ENCODE results near the gene SNRPD3. TPM values are rescaled to one million over a fixed set of nuclear protein-coding genes. Genes with fewer than 3 reads are reported as not detected.

The SNRPD3 gene
- total RNA-seq, 4 donors from 2014 or later = 107 to 176 (median 152) TPM

- no peak overlapping the region for H3K27ac ChIP-seq
- no peak for TF ChIP-seq POLR2A (IDR thresholded peaks at IDR 0.05)
- TF ChIP-seq, protein P1, sequence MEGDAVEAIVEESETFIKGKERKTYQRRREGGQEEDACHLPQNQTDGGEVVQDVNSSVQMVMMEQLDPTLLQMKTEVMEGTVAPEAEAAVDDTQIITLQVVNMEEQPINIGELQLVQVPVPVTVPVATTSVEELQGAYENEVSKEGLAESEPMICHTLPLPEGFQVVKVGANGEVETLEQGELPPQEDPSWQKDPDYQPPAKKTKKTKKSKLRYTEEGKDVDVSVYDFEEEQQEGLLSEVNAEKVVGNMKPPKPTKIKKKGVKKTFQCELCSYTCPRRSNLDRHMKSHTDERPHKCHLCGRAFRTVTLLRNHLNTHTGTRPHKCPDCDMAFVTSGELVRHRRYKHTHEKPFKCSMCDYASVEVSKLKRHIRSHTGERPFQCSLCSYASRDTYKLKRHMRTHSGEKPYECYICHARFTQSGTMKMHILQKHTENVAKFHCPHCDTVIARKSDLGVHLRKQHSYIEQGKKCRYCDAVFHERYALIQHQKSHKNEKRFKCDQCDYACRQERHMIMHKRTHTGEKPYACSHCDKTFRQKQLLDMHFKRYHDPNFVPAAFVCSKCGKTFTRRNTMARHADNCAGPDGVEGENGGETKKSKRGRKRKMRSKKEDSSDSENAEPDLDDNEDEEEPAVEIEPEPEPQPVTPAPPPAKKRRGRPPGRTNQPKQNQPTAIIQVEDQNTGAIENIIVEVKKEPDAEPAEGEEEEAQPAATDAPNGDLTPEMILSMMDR (IDR thresholded peaks at IDR 0.05) = no peak
- no peak overlapping the region for H3K4me3 ChIP-seq
- peaks cover 0 to 46% (median 7%) of the 10 kb centered on the region in 3 donors for H3K36me3 ChIP-seq
- DNase-seq = no peak
- WGBS, 2 donors = 100% methylated on average over 1 of the region's 13 CpGs; no CpG with 5 or more reads in 1 of the 2 donors
- peaks cover 20 to 35% (median 22%) of the 10 kb centered on the region in 3 donors for H3K4me1 ChIP-seq
- H3K9me3 ChIP-seq = no peaks in the 10 kb centered on the region
- intact Hi-C loops (cut with DNase I) = no loop called here
- H3K27me3 ChIP-seq = no peaks in the 10 kb centered on the region
Measured at GRCh38 chr22:24588381-24588756, 32.6 kb downstream of the SNRPD3 start.

GRCh38 chr22:24588757-24589481, 33.1 kb downstream of the SNRPD3 start:
- intact Hi-C loops (cut with DNase I) = no loop called here
- Histone ChIP-seq H3K9me3 (no peaks in the 10 kb centered on the region), H3K27me3 (no peaks in the 10 kb centered on the region), H3K27ac (no peak overlapping the region), H3K36me3 (peaks cover 0 to 46% (median 7%) of the 10 kb centered on the region in 3 donors), H3K4me3 (no peak overlapping the region), H3K4me1 (peaks cover 19 to 35% (median 22%) of the 10 kb centered on the region in 3 donors)
- TF ChIP-seq POLR2A (IDR thresholded peaks at IDR 0.05) = no peak
- TF ChIP-seq, protein P1 (IDR thresholded peaks at IDR 0.05) = no peak
- DNase-seq = no peak
- WGBS, 2 donors = 96 to 97% methylated on average over 9 to 12 of the region's 21 CpGs

DNA sequence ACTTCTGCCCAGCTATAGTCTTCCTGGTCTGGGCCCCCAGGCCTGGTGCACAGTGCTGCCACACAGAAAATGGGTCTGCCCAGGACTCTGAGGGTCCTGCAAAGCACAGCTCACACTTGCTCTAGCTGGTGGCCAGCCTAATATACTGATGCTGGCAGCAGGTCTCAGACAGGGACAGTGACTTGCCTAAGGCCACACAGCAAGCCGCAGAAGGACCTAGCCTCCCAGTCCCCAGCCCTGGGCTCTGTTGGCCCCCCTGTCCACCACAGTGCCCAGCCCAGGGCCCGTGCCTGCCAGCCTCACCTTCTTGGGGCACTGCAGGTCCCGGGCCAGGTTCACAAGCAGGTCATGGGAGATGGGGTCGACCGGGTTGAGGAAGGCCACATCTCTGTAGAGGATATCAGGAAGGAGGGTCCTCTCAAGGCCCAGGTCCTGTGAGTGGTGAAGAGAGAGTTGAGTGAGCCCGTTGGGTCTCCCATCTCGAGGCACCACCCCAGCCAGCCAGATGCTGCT, 33.8 kb downstream of the SNRPD3 start:
- H3K27me3 ChIP-seq = no peaks in the 10 kb centered on the region
- intact Hi-C loops (cut with DNase I) = no loop called here
- no peak overlapping the region for H3K27ac ChIP-seq
- no peak overlapping the region for H3K4me3 ChIP-seq
- 94% methylated on average over 2 of the region's 7 CpGs; no CpG with 5 or more reads in 1 of the 2 donors for WGBS, 2 donors
- H3K4me1 ChIP-seq = peaks cover 16 to 35% (median 22%) of the 10 kb centered on the region in 3 donors
- no peak for TF ChIP-seq POLR2A (IDR thresholded peaks at IDR 0.05)
- TF ChIP-seq, protein P1 (IDR thresholded peaks at IDR 0.05) = no peak
- H3K36me3 ChIP-seq = peaks cover 0 to 46% (median 7%) of the 10 kb centered on the region in 3 donors
- DNase-seq = no peak
- H3K9me3 ChIP-seq = no peaks in the 10 kb centered on the region

DNA sequence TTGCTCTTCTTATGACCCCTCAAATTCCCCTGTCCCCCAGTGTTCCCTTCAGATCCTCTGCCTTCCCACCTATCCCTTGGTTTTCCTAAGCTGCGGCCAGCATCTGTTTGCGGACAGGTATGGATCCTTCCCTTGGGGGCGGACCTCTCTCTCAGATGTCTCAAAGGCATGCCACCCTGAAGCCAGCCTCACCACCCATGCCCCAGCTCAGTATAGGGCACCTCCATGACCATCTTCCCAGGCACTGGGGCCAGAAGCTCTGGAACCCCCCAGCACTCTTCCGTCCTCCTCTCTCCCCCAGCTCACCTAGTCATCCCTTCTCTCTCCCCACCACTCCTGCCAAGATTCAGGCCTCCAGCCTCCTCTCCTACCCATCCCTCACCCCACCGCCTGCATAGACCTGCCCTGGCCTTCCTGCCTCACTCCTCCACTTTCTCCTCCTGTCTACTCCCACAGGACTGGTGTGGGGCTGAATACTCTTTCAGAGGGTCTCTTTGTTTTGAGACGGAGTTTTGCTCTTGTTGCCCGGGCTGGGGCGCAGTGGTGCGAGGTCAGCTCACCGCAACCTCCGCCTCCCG, 34.9 kb downstream of the SNRPD3 start:
- intact Hi-C loops (cut with DNase I) = no loop called here
- no peak for TF ChIP-seq POLR2A (IDR thresholded peaks at IDR 0.05)
- TF ChIP-seq, protein P1 (IDR thresholded peaks at IDR 0.05) = no peak
- H3K4me3 ChIP-seq = no peak overlapping the region
- no peak overlapping the region for H3K27ac ChIP-seq
- H3K4me1 ChIP-seq = peaks cover 12 to 35% (median 25%) of the 10 kb centered on the region in 3 donors
- H3K36me3 ChIP-seq = peaks cover 0 to 39% (median 0%) of the 10 kb centered on the region in 3 donors
- WGBS, 2 donors = 90 to 94% methylated on average over 12 of the region's 12 CpGs
- no peak for DNase-seq
- H3K9me3 ChIP-seq = no peaks in the 10 kb centered on the region
- H3K27me3 ChIP-seq = no peaks in the 10 kb centered on the region

DNA sequence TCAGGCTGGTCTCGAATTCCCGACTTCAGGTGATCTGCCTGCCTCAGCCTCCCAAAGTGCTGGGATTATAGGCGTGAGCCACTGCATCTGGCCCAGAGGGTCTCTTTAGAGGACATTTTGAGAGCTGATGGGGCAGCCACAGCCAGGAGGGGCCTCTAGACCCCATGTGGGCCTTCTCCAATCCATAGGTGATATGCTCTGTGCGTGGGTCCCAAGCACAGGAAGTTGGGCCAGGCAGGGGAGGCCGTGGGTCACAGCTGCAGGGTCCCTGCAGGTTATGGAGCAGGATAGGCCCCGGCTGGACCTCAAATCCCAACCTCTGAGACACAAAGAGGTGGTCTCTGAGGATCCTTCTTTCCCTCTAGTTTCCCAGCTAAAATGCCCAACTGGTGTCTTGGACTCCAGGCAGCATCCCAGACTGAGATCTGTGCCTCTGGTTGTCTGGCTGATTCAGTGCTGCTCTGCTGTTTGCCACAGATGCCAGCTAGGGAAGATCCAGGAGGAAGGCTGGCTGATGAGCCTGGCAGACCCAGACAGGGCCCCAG, 35.6 kb downstream of the SNRPD3 start:
- no peak for DNase-seq
- intact Hi-C loops (cut with DNase I) = no loop called here
- no peaks in the 10 kb centered on the region for H3K27me3 ChIP-seq
- H3K4me3 ChIP-seq = no peak overlapping the region
- H3K9me3 ChIP-seq = no peaks in the 10 kb centered on the region
- H3K36me3 ChIP-seq = peaks cover 0 to 33% (median 0%) of the 10 kb centered on the region in 3 donors
- TF ChIP-seq, protein P1 (IDR thresholded peaks at IDR 0.05) = no peak
- no peak for TF ChIP-seq POLR2A (IDR thresholded peaks at IDR 0.05)
- WGBS, 2 donors = 93 to 95% methylated on average over 3 of the region's 6 CpGs
- peaks cover 12 to 35% (median 25%) of the 10 kb centered on the region in 3 donors for H3K4me1 ChIP-seq
- H3K27ac ChIP-seq = no peak overlapping the region
